Mucosa of descending colon (tissue), 3 donors: Measurements from ENCODE around the gene ARMS2. TPM values are rescaled to one million over a fixed set of nuclear protein-coding genes. Genes with fewer than 3 reads are reported as not detected.
A peak's percentile ranks its signal among the peaks of the same experiment; 100 is the strongest.

ENCODE experiments used
- ATAC-seq: fragments of 200-7000 bp; cut with Tn5 transposase; one replicate; pipeline ENCODE4 v1.9.1; 2020; ENCODE audit warnings: mild to moderate bottlenecking, moderate library complexity
- DNase-seq, 3 donors: peaks; one replicate each; pipeline ENCODE4 v3.0.0-alpha.2; 2020
- H3K36me3 ChIP-seq: fragments of 200-600 bp; one replicate; pipeline ENCODE4 v1.8.0; 2021; ENCODE audit warnings: low read depth, mild to moderate bottlenecking
- H3K4me1 ChIP-seq: fragments of 200-600 bp; one replicate; pipeline ENCODE4 v1.8.0; 2021; ENCODE audit warnings: low read depth, mild to moderate bottlenecking
- H3K4me3 ChIP-seq: fragments of 200-600 bp; one replicate; pipeline ENCODE4 v1.8.0; 2021; ENCODE audit warnings: mild to moderate bottlenecking
- H3K9me3 ChIP-seq: fragments of 200-600 bp; one replicate; pipeline ENCODE4 v1.8.0; 2021; ENCODE audit warnings: mild to moderate bottlenecking
- intact Hi-C, 2 donors: fragments of 100-400 bp; cut with DNase I in 1 of 2; cut with micrococcal nuclease in 1 of 2; formaldehyde crosslinking; loops; one replicate each; pipeline versions ENCODE4 v1.11.0 to v1.11.1; 2022; cut with DNase I, micrococcal nuclease
- total RNA-seq, 3 donors: library from RNA; stranded (reverse); fragmentation: NEBNext Ultra II Directional in 2 of 3; extraction: Animal tissue kit (Norgen Biotek cat#: 25700) in 2 of 3; gene quantifications; one replicate each; pipeline versions ENCODE4 v1.2.1 to v1.2.4, GENCODE V29; 2021 to 2023
- TF ChIP-seq, protein P1 (sequence below): fragments of 200-600 bp; IDR thresholded peaks from one replicate; pipeline ENCODE4 v1.8.0; 2022; ENCODE audit warnings: antibody characterized with exemption, mild to moderate bottlenecking
- donor health status: DM: no; HTN: no; CAD: no; lungs with moderate emphysema.
- donor health status: DM: no; HTN: no; CAD: no.
- donor health status: DM: no; HTN: yes; CAD: no.

Gene ARMS2
- total RNA-seq, 3 donors from 2014 or later, result not detected

DNA sequence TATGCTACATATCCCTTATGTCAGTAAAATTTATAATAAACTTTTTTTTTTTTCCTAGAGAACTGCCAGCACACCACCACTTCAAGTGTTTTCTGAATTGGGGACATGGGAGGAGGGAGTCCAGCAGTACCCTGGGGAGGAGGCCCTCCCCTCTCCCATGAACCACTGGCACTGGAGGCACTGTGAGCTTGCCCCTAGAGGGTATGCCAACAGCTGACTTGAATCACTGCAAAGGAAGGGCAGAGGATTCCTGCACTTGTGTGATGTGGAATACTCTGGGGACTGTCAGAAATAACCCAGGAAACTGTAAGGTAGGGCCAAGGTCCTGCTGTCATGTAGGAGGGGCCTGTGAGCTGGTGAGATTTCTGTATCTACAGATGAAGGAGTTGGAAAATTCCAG lies 8.5 kb upstream of the ARMS2 start:
- ATAC-seq, result no peak
- intact Hi-C loops, result no loop called here

DNA sequence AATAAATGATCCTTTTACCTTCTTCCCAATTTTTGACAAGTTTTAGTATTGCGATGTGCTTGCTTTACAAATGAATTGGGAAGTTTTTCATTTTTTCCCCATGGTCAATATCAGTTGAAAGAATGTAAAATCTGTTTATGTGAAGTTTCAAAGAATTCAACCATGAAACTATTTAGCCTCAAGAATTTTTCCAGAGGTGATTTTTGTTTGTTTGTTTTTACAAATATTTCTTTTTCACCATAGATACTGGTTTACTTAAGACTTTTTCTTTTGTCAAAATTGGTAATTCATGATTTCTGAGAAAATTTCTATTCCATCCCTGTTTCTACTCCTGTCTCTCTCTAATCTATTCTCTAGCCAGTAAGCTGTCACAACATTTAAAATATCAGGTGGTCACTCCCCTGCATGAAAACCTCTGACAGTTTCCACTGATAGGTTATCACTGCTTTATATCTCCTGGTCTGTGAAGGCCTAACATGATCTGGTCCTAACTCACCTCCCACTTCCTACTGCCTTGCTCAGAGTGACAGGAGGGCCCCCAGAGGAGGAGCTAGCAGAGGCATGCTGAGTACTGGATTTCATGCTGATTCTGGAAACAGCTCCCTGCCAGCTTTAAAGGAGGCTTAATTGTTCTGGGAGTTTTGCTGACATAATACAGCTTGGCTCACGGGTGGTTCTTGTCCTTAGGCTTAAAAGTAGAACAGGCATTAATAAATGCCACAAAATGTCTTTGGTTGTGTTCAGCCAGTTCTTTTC lies 7.6 kb upstream of the ARMS2 start:
- no peak for DNase-seq

More for the DNA sequence above, 8.5 kb upstream of the ARMS2 start:
- Histone ChIP-seq H3K9me3 (no peaks in the 10 kb centered on the region), H3K4me1 (no peaks in the 10 kb centered on the region), H3K36me3 (no peaks in the 10 kb centered on the region), H3K4me3 (no peak overlapping the region)
- TF ChIP-seq, protein P1, sequence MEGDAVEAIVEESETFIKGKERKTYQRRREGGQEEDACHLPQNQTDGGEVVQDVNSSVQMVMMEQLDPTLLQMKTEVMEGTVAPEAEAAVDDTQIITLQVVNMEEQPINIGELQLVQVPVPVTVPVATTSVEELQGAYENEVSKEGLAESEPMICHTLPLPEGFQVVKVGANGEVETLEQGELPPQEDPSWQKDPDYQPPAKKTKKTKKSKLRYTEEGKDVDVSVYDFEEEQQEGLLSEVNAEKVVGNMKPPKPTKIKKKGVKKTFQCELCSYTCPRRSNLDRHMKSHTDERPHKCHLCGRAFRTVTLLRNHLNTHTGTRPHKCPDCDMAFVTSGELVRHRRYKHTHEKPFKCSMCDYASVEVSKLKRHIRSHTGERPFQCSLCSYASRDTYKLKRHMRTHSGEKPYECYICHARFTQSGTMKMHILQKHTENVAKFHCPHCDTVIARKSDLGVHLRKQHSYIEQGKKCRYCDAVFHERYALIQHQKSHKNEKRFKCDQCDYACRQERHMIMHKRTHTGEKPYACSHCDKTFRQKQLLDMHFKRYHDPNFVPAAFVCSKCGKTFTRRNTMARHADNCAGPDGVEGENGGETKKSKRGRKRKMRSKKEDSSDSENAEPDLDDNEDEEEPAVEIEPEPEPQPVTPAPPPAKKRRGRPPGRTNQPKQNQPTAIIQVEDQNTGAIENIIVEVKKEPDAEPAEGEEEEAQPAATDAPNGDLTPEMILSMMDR, result no peak
- no peak for DNase-seq

DNA sequence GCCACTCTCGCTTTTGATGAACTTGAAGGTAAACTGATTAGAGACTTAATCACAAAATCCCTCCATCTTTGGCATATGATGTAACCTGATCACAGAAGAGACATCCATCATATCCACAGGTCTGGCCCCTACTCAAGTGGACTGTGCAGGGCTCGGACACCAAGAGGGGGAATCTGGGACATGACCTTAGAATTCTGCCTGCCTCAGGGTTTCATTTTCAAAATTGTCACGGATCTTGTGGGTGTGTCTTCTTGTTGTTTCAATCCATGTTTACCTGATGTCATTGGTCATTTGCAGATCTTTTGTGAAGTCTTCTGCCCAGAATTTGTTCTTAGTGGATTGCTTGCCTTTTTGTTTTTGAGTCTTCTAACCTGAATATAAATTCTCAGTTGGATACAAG lies 5.9 kb upstream of the ARMS2 start:
- Histone ChIP-seq H3K4me1 (no peaks in the 10 kb centered on the region), H3K4me3 (no peak overlapping the region), H3K9me3 (no peaks in the 10 kb centered on the region), H3K36me3 (no peaks in the 10 kb centered on the region)
- no peak for ATAC-seq
- TF ChIP-seq, protein P1, result no peak
- intact Hi-C loops, result no loop called here
- DNase-seq, result no peak

More for the DNA sequence above, 7.6 kb upstream of the ARMS2 start:
- intact Hi-C loops, result no loop called here
- Histone ChIP-seq H3K9me3 (no peaks in the 10 kb centered on the region), H3K36me3 (no peaks in the 10 kb centered on the region), H3K4me1 (no peaks in the 10 kb centered on the region), H3K4me3 (no peak overlapping the region)
- TF ChIP-seq, protein P1, result no peak
- no peak for ATAC-seq

DNA sequence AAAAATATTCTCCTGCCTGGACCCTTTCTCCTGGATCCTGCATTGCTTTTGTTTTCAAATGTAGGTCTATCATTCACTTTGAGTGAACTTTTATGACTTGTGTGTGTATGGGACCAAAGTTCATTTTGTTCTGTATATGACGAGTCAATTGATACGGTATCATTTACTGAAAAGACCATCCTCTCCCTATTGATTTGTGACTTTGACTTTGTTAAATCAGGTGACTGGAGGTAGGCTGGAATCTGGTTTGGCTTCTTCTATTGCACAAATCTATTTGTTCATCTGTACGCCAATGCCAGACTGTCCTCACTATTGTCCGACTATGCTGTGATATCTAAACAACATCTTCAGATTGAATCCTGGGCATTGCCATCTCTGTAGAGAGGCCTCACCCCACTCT lies 5.3 kb upstream of the ARMS2 start:
- TF ChIP-seq, protein P1, result no peak
- ATAC-seq, result peak; percentile 38
- no peak overlapping the region for H3K4me3 ChIP-seq
- no peaks in the 10 kb centered on the region for H3K9me3 ChIP-seq
- no peaks in the 10 kb centered on the region for H3K4me1 ChIP-seq
- DNase-seq, result no peak
- no peaks in the 10 kb centered on the region for H3K36me3 ChIP-seq
- intact Hi-C loops, result no loop called here

DNA sequence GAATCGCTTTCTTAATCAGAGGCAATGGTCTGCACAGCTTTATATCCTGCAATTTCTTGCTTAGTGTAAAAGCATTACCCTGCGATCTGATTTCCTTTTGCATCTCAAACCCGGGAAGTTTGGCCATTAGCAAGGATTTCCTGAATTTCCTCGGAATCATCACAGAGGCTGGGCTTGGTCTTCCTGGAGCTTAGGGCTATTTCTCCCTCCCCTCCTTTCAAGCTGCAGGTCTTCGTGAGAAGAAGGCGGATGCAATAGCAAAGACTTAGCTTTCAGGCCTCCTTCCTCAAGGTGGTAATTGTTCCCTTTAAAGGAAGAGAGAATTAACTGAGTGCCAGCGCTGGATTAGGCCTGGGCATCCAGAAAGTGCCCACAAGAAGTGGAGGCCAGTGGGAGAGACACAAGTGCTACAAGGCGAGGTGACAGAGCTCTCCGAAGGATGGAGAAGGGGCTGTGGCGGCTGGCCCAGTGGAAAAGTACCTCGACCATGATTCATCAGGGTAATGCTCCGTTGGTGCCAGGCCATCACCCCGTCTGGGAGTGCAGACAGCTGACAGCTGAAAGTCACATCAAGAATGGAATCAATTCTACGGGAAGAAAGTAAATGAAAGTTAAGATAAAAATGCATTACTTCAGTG lies 4.0 kb upstream of the ARMS2 start:
- TF ChIP-seq, protein P1, result no peak
- no peak for DNase-seq
- Histone ChIP-seq H3K4me3 (no peak overlapping the region), H3K9me3 (no peaks in the 10 kb centered on the region), H3K36me3 (no peaks in the 10 kb centered on the region), H3K4me1 (no peaks in the 10 kb centered on the region)
- ATAC-seq, result no peak
- intact Hi-C loops, result loop anchor here in 1 of 2 donors (10.0 kb wide), 1 partner anchor 114 kb away; the partner anchor contains the start of gene DMBT1
